Measurements from ENCODE around the gene TBC1D16.

Gene TBC1D16

GRCh38 chr17:79890706-79891105 is 145.0 kb downstream of the TBC1D16 start:
- DNase-seq (ENCODE audit: low read depth in 2 of 2), result no peak

GRCh38 chr17:79888811-79889634 is 146.6 kb downstream of the TBC1D16 start:
- DNase-seq (ENCODE audit: low read depth in 2 of 2), result no peak

DNA sequence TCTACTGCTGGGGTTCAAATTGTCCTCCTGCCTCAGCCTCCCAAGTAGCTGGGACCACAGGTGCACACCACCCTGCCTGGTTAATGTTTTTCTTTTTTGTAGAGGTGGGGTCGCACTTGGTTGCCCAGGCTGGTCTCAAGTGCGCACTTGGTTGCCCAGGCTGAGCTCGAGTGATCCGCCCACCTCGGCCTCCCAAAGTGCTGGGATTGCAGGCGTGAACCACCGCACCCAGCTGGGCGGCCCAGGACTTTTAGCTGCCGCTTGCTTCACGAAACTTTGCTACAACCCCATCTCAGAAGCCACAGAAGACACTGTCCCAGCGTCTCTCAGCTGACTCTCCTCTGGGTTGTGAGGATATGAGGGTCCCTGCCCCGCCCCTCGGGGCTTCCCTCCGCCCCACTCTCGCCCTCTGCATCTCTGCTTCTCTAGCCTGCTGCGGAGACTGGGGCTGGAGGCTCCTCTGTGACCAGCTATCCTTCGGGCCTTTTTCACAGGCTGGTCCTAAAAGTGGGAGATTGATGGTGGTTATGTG is 147.6 kb downstream of the TBC1D16 start:
- no peak for DNase-seq (ENCODE audit: low read depth in 2 of 2)

DNA sequence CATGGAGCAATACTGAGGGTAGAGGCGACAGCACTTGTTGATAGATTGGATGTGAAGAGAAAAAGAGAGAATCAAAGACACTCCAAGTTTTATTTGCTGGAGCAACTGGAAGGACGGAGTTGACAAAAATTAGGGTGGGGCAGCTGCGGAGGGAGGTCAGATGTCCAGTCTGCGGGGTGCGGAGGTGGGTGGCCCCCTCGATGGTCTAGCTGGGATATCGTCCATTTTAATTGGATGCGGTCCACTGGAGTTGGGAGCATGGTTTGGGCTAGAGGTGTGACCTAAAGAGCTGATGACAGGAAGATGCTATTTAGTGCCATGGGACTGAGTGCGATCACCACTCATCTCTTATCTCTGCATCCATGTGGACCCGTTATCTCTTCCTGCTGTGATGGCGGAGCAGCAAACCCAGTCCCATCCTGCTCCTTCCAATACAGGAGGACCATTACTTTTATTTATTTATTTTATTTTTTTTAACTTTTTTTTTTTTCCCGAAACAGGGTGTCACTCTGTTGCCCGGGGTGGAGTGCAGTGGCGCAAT is 148.2 kb downstream of the TBC1D16 start:
- DNase-seq (ENCODE audit: low read depth in 2 of 2), result no peak

DNA sequence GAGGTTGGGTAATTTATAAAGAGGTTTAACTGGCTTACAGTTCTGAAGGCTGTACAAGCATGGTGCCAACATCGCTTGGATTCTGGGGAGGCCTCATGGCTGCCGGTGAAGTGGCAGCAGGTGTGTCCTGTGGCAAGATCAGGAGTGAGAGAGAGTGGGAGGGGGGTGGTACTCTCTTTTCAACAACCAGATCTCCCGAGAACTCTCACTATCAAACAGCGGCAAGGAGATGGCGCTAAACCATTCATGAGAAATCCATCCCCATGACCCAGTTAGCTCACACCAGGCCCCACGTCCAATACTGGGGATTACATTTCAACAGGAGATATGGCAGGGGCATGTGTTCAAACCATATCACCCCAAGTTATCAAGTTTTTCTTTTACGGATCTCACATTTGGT is 152.5 kb downstream of the TBC1D16 start:
- no peak for DNase-seq (ENCODE audit: low read depth in 2 of 2)
